IPS-NIHi11 (cell line): ENCODE results near the gene INHBC.
"Not testable (repeated sequence)": the region's sequence is repeated elsewhere in the genome, so short reads cannot be mapped to it uniquely, and the experiment has no call there.

Experiments used
- DNase-seq: peaks from one replicate; pipeline ENCODE4 v3.0.0; 2012; ENCODE audit warnings: mixed read lengths, low spot score

Gene INHBC

GRCh38 chr12:57487055-57487596, 52.5 kb downstream of the INHBC start:
- no peak for DNase-seq

DNA sequence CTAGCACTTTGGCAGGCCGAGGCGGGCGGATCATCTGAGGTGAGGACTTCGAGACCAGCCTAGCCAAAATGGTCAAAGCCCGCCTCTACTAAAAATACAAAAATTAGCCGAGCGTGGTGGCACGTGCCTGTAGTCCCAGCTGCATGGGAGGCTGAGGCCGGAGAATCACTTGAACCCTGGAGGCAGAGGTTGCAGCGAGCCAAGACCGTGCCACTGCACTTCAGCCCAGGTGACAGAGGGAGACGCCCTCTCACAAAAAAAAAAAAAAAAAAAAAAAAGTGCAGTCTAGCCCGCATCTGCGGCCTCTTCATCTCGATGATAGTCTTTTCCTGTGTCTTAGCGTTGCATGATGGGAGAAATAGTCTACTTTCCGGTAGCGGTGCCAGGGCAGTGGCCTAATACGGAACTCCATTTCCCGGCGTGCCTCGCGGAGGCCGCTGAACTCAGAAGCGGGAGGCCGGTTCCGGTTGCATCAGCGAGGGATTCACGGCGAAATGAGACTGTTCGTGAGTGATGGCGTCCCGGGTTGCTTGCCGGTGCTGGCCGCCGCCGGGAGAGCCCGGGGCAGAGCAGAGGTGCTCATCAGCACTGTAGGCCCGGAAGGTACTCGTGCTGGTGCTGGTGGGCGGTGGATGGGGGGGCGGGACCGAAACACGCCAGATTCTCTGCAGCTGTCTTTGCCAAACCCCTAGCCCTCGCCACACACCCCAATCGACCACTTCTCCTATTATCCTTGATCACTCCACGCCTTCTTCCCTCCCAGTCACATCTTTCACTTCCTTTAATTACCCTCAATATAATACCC, 53.2 kb downstream of the INHBC start, which contains the start of gene MARS1:
Gene MARS1 (plus strand): TSS at position 472 of the 805 bp plus-strand sequence. CDS start 23 bp downstream, at position 495.
- DNase-seq, result peak; percentile 93

DNA sequence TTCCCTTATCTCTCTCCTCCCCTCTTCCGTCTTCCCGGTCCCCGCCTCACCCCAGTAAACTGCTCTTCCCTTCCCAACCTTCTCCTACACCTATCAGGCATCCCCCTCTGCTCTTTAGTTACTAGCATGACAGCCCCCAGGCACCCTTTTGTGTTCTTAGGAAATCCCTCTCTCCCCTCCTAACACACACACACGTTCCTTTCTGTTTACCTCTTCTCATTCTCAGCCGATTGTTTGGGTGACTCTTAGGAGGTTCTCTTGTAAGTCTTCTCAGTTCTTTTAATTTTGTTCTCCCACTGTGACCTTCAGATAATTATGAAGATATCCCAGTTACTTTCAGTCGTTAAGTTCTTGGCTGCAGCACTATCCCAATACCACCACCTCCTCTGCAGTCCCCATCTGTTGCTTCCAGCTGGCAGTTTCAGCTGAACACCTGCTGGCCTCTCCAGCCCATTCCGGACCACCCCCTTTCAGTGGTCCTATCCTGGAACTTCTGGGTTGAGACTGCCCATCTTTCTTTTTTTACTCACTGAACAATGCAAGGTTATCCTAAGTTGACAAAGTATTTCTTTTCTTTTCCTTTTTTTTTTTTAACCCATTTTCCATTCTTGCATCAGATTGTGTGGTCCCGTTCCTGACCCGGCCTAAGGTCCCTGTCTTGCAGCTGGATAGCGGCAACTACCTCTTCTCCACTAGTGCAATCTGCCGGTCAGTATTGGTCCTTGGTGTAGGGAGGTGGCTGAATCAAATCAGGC, 54.0 kb downstream of the INHBC start:
- peak; percentile 2 for DNase-seq

GRCh38 chr12:57489157-57489641, 54.6 kb downstream of the INHBC start:
- peak; percentile 2 for DNase-seq

- DNase-seq, result no peak
Observed at GRCh38 chr12:57490126-57490525, 55.5 kb downstream of the INHBC start.

GRCh38 chr12:57491393-57492280, 57.1 kb downstream of the INHBC start:
- no peak for DNase-seq

DNA sequence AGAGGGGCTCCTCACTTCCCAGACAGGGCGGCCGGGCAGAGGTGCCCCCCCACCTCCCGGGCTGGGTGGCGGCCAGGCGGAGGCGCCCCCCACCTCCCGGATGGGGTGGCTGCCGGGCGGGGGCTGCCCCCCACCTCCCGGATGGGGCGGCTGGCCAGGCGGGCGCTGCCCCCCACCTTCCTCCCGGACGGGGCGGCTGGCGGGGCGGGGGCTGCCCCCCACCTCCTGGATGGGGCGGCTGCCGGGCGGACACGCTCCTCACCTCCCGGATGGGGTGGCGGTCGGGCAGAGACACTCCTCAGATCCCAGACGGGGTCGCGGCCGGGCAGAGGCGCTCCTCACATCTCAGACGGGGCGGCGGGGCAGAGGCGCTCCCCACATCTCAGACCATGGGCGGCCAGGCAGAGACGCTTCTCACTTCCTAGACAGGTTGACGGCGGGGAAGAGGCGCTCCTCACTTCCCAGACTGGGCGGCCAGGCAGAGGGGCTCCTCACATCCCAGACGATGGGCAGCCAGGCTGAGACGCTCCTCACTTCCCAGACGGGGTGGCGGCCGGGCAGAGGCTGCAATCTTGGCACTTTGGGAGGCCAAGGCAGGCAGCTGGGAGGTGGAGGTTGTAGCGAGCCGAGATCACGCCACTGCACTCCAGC, 60.6 kb downstream of the INHBC start:
- not testable (repeated sequence) for DNase-seq

- no peak for DNase-seq
Observed at GRCh38 chr12:57496822-57497221, 62.2 kb downstream of the INHBC start.

DNA sequence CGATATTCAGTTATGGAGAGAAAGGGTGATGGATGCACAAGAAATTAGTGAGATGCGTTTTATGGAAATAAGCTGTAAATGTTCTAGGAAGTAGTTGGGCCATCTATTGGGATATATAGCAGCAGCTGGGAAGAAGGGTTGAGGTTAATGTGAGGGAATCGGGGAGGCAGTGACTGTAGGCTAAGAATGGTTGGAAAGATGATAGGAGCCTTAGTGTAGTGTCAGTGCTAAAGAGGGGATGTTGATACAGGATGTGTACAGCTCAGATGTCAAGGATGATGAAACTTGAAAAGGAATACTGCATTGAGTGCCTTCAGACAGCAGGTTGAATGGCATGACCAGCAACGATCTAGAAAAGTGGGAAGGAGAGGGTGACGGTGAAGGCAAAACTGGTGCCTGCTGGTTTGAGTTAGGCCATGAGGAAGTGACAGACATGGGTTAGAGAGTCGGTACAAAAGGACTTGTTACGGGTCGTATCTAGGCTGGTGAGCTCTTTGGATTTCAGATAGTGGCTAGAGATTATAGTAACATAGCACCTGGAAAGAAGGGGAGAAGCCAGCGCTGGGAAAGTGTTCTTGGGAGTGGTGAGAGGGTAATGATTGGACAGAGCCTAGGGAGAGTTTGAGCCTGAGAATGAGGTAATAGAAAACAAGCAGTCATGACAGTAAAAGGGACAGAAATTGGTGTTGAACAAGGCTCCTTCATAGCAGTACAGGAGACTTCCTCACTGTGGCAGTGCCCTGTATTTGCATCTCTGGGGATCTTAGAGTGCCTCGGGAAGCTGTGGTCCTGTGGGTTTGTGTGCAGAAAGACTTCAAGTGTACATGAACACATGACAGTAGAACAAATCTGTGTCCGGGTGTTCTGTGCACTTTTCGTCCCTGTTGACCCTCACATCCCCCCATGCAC, 62.9 kb downstream of the INHBC start:
- DNase-seq, result no peak

DNA sequence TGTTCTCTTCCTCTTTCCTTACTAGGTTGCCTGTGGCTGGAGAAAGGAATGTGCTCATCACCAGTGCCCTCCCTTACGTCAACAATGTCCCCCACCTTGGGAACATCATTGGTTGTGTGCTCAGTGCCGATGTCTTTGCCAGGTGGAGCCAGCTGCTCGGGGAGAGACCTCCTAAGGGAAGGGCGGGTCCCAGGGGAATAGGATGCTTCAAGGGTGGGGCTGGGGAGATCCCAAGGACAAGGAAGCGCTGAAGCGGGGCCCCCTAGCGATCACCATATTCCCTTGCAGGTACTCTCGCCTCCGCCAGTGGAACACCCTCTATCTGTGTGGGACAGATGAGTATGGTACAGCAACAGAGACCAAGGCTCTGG, 63.5 kb downstream of the INHBC start:
- no peak for DNase-seq

- no peak for DNase-seq
Observed at GRCh38 chr12:57498571-57498970, 64.0 kb downstream of the INHBC start.

- DNase-seq, result no peak
Observed at GRCh38 chr12:57500213-57500612, 65.6 kb downstream of the INHBC start.
